Measurements from ENCODE around the gene RAB11FIP3.

RAB11FIP3 gene

DNA sequence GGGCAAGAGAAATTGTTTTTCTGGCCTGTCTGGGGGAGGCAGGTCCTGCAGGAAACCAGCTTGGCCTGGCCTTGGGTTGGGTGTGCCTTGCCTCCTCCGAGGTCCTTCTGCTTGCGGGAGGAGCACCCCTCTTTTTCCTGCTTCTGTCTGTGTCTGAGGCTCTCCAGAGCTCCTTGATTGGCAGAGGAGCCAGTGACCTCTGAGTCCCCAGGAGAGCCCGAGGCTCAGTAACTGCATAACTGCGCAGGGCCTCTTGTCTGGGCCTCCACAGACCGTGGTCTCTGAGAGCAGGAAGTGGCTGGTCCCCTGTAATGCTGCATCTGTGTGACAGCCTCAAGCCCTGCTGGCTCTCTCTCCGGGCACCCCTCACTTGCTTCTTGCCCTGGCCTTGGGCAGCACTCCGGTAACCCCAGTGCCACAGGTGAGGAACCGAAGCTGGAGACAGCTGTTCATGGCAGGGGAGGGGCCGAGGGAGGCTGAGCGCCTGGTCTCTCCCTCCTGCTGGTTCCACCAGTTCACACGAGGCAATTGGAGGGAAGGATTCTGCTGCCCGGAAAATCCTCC lies 103.6 kb downstream of the RAB11FIP3 start:
- in situ Hi-C loops (cut with HindIII; ENCODE audit: low sequenced_read_pairs): no loop called here

GRCh38 chr16:530111-530817 lies 104.8 kb downstream of the RAB11FIP3 start:
- in situ Hi-C loops (cut with HindIII; ENCODE audit: low sequenced_read_pairs): no loop called here

DNA sequence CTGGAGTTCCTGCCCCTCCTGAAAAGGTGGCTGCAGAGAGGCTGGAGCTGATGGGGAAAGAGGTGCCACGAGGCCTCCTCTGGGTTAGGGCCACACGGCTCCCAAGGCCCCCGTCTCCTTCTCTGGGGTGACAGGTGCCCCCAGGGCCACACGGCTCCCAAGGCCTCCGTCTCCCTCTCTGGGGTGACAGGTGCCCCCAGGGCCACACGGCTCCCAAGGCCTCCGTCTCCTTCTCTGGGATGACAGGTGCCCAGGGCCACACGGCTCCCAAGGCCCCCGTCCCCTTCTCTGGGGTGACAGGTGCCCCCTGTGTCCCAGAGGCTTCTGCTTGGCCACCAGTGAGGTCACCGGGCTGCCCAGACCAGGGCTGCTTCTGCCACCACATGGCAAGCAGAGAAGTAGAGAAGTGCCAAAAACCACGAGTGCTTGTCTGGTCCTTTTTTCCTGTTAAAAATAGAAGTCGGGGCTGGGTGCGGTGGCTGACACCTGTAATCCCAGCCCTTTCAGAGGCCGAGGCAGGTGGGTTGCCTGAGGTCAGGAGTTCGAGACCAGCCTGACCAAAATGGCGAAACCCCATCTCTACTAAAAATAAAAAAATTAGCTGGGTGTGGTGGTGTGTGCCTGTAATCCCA lies 106.2 kb downstream of the RAB11FIP3 start:
- in situ Hi-C loops (cut with HindIII; ENCODE audit: low sequenced_read_pairs): no loop called here

- in situ Hi-C loops (cut with HindIII; ENCODE audit: low sequenced_read_pairs): no loop called here
Observed at GRCh38 chr16:533391-534123, 108.1 kb downstream of the RAB11FIP3 start.

DNA sequence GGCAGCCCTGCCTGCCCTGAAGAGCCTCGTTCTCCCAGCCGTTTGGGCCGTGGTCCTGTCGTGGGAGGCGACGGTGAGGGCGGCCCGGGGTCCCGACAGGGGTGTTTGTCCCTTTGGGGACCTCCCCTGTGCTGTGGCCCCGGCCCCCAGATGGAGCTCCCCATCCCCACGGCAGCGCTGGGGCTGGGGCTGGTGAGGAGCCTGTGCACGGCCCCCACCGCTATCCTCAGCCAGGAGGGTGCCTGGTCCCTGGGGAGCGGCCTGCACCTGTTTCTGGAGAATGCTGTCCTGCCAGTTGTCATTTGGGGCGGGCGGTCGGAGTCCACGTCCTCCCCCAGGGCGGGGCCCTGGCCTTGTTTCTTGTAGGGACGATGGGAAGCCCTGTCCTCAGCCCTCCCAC lies 108.7 kb downstream of the RAB11FIP3 start:
- in situ Hi-C loops (cut with HindIII; ENCODE audit: low sequenced_read_pairs): no loop called here

GRCh38 chr16:534856-535445 lies 109.5 kb downstream of the RAB11FIP3 start:
- in situ Hi-C loops (cut with HindIII; ENCODE audit: low sequenced_read_pairs): no loop called here

DNA sequence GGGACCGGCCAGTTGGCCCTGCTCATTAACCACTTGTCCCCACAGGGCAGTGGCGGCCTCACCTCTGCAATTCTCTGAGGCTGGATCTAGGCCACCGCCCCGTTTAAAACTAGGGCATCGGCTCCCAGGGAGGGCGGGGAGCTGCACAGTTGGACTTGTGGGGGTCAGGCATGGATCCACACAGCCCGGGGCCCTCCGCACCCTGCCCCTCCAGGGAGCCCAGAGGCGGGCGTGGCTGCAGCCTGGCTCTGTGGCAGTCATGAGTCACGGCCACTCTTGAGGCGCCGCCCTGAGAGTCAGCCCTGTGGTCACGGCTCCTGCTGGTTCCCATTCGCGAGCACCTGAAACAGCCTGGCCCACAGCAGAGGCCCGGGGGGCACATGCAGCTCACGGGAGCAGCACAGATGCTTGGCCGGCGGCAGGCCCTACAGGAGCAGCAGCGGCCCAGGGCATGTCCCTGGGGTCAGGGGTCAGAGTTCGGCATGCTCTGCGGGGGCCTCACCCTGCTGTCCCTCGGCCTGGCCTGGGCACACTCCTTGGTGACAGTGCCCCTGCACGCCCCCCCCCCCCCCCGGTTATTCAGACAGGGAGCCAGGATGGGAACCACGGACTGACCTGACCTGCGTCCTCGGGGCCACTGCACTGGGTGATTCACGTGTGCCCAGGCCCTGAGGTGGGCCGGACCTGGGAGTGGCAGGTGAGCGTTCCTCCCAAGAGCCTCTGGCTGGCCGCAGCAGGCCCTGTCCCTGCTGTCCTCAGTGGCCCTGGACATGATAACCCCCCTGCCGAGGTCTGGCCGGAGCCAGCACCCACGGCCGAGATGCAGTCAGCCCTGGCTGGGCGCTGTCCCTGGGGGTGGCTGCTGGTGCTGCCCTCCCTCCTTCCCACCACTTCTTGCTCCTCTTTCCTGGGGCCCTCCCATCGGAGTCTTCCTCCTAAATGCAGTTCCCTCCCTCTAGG lies 110.3 kb downstream of the RAB11FIP3 start:
- in situ Hi-C loops (cut with HindIII; ENCODE audit: low sequenced_read_pairs): no loop called here

DNA sequence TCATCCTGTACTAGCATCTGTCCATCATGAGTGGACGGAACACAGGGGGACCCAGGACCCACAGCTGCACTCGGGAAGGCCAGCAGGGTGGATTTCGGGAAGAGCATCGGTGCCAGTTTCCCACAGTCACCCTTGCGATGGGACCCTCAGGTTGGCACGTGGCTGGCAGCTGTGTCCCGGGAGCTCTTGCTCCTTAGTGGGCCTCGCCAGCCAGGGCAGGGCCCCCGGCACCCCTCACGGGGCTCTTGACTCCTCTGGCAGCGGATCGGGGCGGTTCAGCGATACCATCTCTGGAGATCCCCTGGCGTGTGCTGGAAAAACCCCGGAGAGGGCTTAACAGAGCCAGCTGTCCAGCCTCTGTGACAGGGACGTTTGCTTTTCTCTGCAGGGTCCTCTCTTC lies 111.3 kb downstream of the RAB11FIP3 start:
- in situ Hi-C loops (cut with HindIII; ENCODE audit: low sequenced_read_pairs): no loop called here

DNA sequence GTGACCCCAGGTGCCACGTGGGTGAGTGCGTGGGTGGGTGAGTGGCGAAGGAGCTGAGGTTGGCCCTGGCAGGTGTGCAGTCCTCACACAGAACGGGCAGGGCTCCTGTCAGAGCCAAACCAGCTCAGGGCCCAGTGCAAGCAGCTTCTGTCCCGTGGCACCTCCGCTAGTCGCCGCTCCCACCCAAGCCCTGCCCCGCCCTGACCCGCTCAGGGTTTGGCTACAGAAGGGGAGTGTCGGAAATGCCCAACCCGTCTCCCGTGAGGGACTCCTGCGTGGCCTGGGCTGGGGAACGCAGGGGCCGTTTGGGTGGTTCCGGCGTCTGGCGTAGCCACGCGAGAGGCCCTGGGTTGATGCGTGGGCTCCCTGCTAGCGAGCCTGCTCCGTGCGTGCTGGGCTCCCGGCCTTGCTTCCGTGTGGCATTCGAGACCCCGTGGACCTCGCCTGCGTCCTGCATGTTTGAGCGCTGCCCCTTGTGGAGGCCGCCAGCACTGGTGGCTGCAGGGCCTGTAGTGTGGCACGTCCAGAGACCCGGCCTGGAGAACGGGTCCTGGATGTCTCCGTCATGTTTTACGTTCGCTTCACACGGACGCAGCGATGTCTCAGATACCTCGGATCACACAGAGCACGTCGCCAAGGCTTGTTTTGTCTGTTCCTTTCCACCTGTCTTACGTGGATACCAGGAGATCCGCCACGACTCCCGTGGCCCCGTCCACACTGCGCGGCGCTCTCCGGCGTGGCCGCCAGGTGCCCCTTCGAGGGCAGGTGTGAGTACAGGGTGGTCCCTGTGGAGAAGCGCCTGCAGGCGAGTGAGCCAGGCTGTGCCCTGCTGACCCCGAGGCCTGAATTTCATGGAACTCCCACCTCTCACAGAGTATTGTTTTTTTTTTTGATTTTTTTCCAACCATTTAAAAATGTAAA lies 112.2 kb downstream of the RAB11FIP3 start:
- in situ Hi-C loops (cut with HindIII; ENCODE audit: low sequenced_read_pairs): no loop called here

GRCh38 chr16:539901-540530 lies 114.6 kb downstream of the RAB11FIP3 start:
- in situ Hi-C loops (cut with HindIII; ENCODE audit: low sequenced_read_pairs): no loop called here

- in situ Hi-C loops (cut with HindIII; ENCODE audit: low sequenced_read_pairs): no loop called here
Observed at GRCh38 chr16:540645-541340, 115.3 kb downstream of the RAB11FIP3 start.

- in situ Hi-C loops (cut with HindIII; ENCODE audit: low sequenced_read_pairs): no loop called here
Observed at GRCh38 chr16:543301-544164, 118.1 kb downstream of the RAB11FIP3 start.

- in situ Hi-C loops (cut with HindIII; ENCODE audit: low sequenced_read_pairs): no loop called here
Observed at GRCh38 chr16:544517-544916, 119.1 kb downstream of the RAB11FIP3 start.

GRCh38 chr16:546909-547770 lies 121.7 kb downstream of the RAB11FIP3 start:
- in situ Hi-C loops (cut with HindIII; ENCODE audit: low sequenced_read_pairs): no loop called here

- in situ Hi-C loops (cut with HindIII; ENCODE audit: low sequenced_read_pairs): no loop called here
Observed at GRCh38 chr16:548586-548985, 123.1 kb downstream of the RAB11FIP3 start.

All from DLD1 (cell line).